ENCODE data around the gene ELOF1.
"Not testable (repeated sequence)": the region's sequence is repeated elsewhere in the genome, so short reads cannot be mapped to it uniquely, and the experiment has no call there.

Gene ELOF1

GRCh38 chr19:11576227-11576626 is 17.2 kb upstream of the ELOF1 start:
- no peak for TF ChIP-seq ZFP30 (CRISPR knock-in tag; IDR thresholded peaks at IDR 0.05)
- TF ChIP-seq CSDC2 (CRISPR knock-in tag; IDR thresholded peaks at IDR 0.05): no peak
- TF ChIP-seq TOX (CRISPR knock-in tag; IDR thresholded peaks at IDR 0.05; ENCODE audit: borderline replicate concordance): no peak
- no peak for TF ChIP-seq BACH2 (CRISPR knock-in tag; IDR thresholded peaks at IDR 0.05; ENCODE audit: borderline replicate concordance)
- TF ChIP-seq ZFP3 (CRISPR knock-in tag; IDR thresholded peaks at IDR 0.05): no peak
- ATAC-seq: no peak

- ATAC-seq: no peak
- no peak for TF ChIP-seq SNAI2 (CRISPR knock-in tag; IDR thresholded peaks at IDR 0.05)
- TF ChIP-seq TSHZ2 (CRISPR knock-in tag; IDR thresholded peaks at IDR 0.05): no peak
- no peak for TF ChIP-seq CSRNP3 (CRISPR knock-in tag; IDR thresholded peaks at IDR 0.05)
- no peak for TF ChIP-seq ARNTL (CRISPR knock-in tag; IDR thresholded peaks at IDR 0.05; ENCODE audit: borderline replicate concordance, low read depth)
Measured at GRCh38 chr19:11574689-11575088, 15.7 kb upstream of the ELOF1 start.

GRCh38 chr19:11573763-11574162 is 14.7 kb upstream of the ELOF1 start:
- ATAC-seq: not testable (repeated sequence)

- ATAC-seq: not testable (repeated sequence)
Measured at GRCh38 chr19:11573354-11573753, 14.3 kb upstream of the ELOF1 start.

- no peak for TF ChIP-seq PPARA (CRISPR knock-in tag; IDR thresholded peaks at IDR 0.05; ENCODE audit: borderline replicate concordance)
- TF ChIP-seq CSDC2 (CRISPR knock-in tag; IDR thresholded peaks at IDR 0.05): no peak
- no peak for TF ChIP-seq ISL1 (CRISPR knock-in tag; IDR thresholded peaks at IDR 0.05)
- TF ChIP-seq ZFP30 (CRISPR knock-in tag; IDR thresholded peaks at IDR 0.05): no peak
- no peak for TF ChIP-seq PATZ1 (CRISPR knock-in tag; IDR thresholded peaks at IDR 0.05; ENCODE audit: borderline replicate concordance)
- no peak for TF ChIP-seq CSRNP3 (CRISPR knock-in tag; IDR thresholded peaks at IDR 0.05)
- no peak for TF ChIP-seq ZNF565 (CRISPR knock-in tag; conservative IDR thresholded peaks at IDR 0.05; ENCODE audit: low read depth)
- no peak for TF ChIP-seq BACH2 (CRISPR knock-in tag; IDR thresholded peaks at IDR 0.05; ENCODE audit: borderline replicate concordance)
- TF ChIP-seq ZC3H10 (CRISPR knock-in tag; IDR thresholded peaks at IDR 0.05): no peak
- TF ChIP-seq TOX (CRISPR knock-in tag; IDR thresholded peaks at IDR 0.05; ENCODE audit: borderline replicate concordance): no peak
- no peak for ATAC-seq
Measured at GRCh38 chr19:11570039-11570462, 11.0 kb upstream of the ELOF1 start.

GRCh38 chr19:11566164-11566563 is 7.1 kb upstream of the ELOF1 start:
- TF ChIP-seq CREB5 (CRISPR knock-in tag; IDR thresholded peaks at IDR 0.05; ENCODE audit: low read depth): no peak
- no peak for TF ChIP-seq RARB (CRISPR knock-in tag; IDR thresholded peaks at IDR 0.05)
- no peak for TF ChIP-seq ZFP3 (CRISPR knock-in tag; IDR thresholded peaks at IDR 0.05)
- ATAC-seq: no peak

GRCh38 chr19:11565649-11565980 is 6.6 kb upstream of the ELOF1 start:
- ATAC-seq: not testable (repeated sequence)

- not testable (repeated sequence) for ATAC-seq
Measured at GRCh38 chr19:11564082-11564807, 5.2 kb upstream of the ELOF1 start.

Data from SK-N-SH treated with all-trans-retinoic acid at 6 μM for 48 hours (cell line).